Measurements from ENCODE around the gene ZMIZ1.

The ZMIZ1 gene

GRCh38 chr10:79179164-79179956, 110.6 kb downstream of the ZMIZ1 start:
- no peak for TF ChIP-seq CTCF (IDR thresholded peaks at IDR 0.05; ENCODE audit: extremely low read depth, missing control alignments)
- DNase-seq (ENCODE audit: low spot score), result no peak

GRCh38 chr10:79179957-79180309, 111.2 kb downstream of the ZMIZ1 start:
- DNase-seq (ENCODE audit: low spot score), result no peak
- no peak for TF ChIP-seq CTCF (IDR thresholded peaks at IDR 0.05; ENCODE audit: extremely low read depth, missing control alignments)

GRCh38 chr10:79180414-79181221, 111.9 kb downstream of the ZMIZ1 start:
- no peak for TF ChIP-seq CTCF (IDR thresholded peaks at IDR 0.05; ENCODE audit: extremely low read depth, missing control alignments)

GRCh38 chr10:79181227-79181626, 112.5 kb downstream of the ZMIZ1 start:
- DNase-seq (ENCODE audit: low spot score), result no peak
- TF ChIP-seq CTCF (IDR thresholded peaks at IDR 0.05; ENCODE audit: extremely low read depth, missing control alignments), result no peak

More at GRCh38 chr10:79180414-79181221, 111.9 kb downstream of the ZMIZ1 start:
- no peak for DNase-seq (ENCODE audit: low spot score)

- DNase-seq (ENCODE audit: low spot score), result no peak
- no peak for TF ChIP-seq CTCF (IDR thresholded peaks at IDR 0.05; ENCODE audit: extremely low read depth, missing control alignments)
These were observed 113.1 kb downstream of the ZMIZ1 start for GRCh38 chr10:79181698-79182521.

- DNase-seq (ENCODE audit: low spot score), result no peak
- no peak for TF ChIP-seq CTCF (IDR thresholded peaks at IDR 0.05; ENCODE audit: extremely low read depth, missing control alignments)
These were observed 114.2 kb downstream of the ZMIZ1 start for GRCh38 chr10:79182781-79183467.
